H54 (cell line): Measurements from ENCODE around the gene CD151.
A peak's percentile ranks its signal among the peaks of the same experiment; 100 is the strongest.

Experiments used
- DNase-seq: peaks from one replicate; pipeline ENCODE4 v3.0.0; 2011; ENCODE audit warnings: low spot score, mixed read lengths; ENCODE audit not compliant: insufficient read length
- FAIRE-seq: peaks from 3 replicates; lab custom pipeline; 2011; peaks lifted over from hg19 to GRCh38; lab: Jason Lieb, UNC
- POLR2A ChIP-seq: IDR thresholded peaks from 2 replicates; pipeline ENCODE4 v1.6.1; 2011; ENCODE audit warnings: low read depth, mild to moderate bottlenecking, low read length

CD151 gene

DNA sequence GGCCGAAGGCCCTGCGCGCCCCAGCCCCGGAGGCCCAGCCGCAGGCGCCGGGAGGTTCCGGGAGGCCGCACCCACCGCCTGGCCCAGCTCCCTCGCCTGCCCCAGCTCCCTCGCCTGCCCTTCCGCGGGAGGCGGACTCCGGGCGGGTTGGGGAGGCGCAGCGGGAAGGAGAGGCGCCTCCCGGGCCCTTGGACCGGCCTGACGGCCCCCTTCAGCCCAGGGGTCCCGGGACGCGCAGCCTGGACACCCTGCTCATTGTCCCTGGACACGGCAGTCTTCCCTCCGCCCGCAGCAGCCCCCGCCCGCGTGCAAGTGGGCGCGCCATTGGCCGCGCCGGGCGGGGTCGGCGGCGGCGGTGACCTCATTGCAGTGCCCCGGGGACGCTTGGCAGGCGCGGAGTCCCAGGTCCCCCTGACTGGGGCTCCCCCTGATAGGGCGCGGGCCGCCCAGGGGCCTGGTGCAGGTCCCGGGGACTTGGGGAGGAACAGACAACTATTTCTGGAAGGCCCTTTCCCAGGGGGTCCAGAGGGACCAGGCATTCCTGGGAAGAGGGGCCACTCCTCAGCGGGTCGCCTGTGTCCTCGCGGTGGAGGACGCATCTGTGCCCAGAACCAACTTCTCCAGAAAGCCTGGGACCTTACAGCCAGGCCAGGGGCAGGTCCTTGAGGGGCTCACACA is 501 bp downstream of the CD151 start:
- FAIRE-seq = no peak
- no peak for DNase-seq

DNA sequence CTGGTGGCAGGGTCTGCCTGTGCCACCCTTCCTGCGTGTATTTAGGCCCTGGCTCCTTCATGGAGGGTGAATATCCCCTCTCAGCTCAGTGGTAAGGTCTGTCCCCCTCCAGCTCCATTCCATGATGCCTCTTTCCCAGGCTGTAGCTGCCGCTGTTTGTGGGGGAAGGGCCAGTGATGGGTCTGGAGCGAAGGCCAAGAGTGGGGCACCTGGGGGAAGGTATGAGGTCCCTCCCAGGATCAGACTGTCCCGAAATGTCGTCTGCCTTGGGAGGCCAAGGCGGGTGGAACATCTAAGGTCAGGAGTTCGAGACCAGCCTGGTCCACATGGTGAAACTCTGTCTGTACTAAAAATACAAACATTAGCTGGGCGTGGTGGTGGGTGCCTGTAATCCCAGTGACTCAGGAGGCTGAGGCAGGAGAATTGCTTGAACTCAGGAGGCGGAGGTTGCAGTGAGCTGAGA is 1.1 kb downstream of the CD151 start:
- DNase-seq = no peak
- no peak for FAIRE-seq
- no peak for TF ChIP-seq POLR2A

More for the DNA sequence above, 501 bp downstream of the CD151 start:
- peak; percentile 20; the same call in 1 of the 2 replicates for TF ChIP-seq POLR2A

DNA sequence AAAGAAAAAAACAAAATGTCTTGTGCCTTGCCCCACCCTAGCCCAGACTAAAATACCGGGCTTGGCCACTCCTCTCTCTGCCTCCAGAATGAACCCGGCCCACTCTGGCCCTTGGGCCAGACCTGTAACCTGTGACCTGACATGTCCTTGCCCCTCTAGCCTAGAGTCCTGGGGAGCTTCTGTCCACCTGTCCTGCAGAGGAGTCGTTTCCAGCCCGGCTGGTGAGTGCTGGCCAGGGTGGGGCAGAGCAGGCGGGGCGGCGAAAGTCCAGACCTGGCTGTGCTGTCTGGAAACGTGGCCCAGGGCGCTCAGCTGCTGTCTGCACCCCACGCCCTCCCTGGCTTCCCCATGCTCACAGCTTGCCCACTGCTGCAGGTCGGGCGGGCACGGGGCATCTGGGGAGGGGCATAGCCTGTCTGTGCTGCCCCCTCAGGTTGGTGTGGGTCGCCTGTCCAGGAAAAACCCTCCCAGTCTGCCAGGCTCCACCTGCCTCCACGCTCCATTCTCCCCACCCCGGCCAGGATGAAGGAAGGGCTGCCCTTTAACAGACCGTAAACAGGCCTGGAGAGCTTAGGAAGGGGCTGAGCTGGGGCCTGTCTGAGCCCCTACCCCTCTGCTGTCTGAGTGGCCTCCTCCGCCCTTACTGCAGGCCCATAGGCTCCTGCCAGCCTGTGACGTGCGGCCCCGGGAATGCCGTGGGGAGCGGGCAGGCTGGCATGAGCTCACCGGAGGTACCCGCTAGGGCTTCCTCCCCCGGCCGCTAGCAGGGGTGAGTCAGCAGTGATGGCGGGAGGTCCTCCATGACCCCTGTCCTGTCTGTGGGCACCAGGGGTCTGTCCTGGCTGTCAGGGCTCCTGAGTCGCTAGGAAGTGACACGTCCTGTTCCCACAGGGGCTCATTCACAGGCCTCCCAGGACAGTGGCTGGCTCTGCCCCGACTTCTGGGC is 1.9 kb downstream of the CD151 start:
- no peak for FAIRE-seq
- peak; percentile 94 for DNase-seq
- TF ChIP-seq POLR2A = peak; percentile 29; the same call in 1 of the 2 replicates

DNA sequence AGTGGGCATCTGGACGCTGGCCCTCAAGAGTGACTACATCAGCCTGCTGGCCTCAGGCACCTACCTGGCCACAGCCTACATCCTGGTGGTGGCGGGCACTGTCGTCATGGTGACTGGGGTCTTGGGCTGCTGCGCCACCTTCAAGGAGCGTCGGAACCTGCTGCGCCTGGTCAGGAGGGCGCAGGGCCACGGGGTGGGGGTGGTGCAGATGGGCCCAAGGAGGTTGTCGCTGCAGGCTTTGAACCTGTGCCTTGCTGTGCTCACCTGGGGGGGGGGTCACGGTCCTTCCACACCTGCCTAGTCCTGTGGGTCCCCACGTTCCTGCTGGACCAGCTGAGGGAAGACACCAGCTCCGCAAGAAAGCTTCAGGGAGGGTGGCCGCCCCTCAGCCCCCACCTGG is 3.5 kb downstream of the CD151 start:
- FAIRE-seq = no peak
- TF ChIP-seq POLR2A = no peak
- DNase-seq = no peak

DNA sequence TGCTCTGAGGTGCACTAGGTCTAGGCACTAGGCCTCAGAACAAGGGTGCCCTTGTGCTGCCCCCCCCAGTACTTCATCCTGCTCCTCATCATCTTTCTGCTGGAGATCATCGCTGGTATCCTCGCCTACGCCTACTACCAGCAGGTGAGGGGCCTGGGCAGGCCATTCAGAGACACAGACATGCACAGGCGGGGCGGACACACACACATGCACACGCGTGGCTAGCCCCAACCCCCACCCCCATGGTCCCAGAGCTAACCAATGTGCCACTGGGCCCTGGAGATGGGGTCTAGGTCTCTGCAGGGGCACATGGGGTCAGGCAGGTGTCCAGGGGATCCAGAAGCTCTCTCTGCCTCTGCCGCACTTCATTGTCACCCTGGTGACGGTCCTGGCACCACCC is 3.9 kb downstream of the CD151 start:
- no peak for DNase-seq
- FAIRE-seq = no peak
- no peak for TF ChIP-seq POLR2A

DNA sequence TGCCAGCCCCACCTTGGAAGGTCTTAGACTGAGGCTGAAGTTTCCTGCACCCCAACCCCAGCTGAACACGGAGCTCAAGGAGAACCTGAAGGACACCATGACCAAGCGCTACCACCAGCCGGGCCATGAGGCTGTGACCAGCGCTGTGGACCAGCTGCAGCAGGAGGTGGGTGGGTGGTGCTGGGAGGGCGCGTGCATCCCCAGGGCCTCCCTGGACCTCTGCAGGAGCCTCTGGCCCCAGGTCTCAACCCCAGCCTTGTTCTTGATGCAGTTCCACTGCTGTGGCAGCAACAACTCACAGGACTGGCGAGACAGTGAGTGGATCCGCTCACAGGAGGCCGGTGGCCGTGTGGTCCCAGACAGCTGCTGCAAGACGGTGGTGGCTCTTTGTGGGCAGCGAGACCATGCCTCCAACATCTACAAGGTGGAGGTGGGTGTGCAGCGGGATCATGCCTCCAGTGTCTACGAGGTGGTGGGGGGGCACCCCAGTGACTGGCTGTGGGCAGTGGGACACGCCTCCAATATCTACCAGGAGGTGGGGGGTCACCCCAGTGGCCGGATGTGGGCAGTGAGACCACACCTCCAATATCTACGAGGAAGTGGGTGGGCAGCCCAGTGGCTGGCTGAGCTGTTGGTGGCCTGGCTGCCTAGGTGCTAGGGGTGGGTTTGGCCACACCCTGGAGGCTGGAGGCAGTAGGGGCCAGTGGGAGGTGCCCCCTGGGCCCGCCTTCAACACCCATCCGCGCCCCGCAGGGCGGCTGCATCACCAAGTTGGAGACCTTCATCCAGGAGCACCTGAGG is 4.6 kb downstream of the CD151 start:
- no peak for TF ChIP-seq POLR2A
- DNase-seq (no peak), FAIRE-seq (no peak)

DNA sequence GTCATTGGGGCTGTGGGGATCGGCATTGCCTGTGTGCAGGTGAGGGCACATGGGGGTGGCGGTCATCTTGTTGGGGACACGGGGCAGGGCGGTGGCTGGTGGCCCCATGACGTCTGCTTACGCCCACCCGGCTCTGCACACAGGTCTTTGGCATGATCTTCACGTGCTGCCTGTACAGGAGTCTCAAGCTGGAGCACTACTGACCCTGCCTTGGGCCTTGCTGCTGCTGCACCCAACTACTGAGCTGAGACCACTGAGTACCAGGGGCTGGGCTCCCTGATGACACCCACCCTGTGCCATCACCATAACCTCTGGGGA is 5.2 kb downstream of the CD151 start:
- no peak for FAIRE-seq
- no peak for DNase-seq
- TF ChIP-seq POLR2A = no peak

DNA sequence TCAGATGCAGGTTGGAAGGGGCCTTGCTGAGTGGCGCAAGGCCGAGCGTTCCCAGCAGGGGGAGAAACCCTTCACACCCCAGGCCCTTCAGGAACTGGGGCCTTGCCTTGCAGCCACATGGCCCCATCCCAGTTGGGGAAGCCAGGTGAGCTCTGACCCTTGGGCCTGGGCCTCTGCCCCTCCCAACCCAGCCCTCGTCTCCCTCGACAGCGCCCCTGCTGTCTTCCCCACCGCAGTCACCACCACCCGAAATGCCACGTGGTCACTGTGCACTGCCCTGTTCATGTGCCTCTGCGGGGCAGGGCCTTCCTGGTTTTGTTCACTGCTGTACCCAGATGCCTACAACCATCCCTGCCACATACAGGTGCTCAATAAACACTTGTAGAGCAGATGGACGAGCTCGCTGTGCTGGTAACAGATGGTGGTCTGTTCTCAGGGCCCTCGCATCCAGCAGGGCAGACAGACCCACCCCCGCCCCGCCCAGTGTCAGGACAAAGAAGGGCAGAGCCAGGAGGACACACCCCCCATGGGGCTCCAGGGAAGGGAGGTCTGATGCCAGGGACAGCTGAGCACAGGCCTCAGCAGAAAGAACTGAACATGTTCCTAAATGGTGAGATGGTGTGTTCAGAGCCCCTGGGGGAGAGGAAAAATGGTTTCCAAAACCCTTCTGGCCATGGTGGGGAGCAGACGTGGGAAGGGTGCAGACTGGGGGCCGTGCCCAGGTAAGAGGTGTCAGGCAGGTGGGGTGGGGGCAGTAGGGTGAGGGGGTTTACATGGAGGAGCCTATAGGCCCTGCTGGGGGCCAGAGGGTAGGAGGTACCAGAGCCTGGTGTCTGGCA is 5.9 kb downstream of the CD151 start:
- FAIRE-seq (no peak), DNase-seq (peak; percentile 71)
- peak; percentile 5; the same call in 1 of the 2 replicates for TF ChIP-seq POLR2A

DNA sequence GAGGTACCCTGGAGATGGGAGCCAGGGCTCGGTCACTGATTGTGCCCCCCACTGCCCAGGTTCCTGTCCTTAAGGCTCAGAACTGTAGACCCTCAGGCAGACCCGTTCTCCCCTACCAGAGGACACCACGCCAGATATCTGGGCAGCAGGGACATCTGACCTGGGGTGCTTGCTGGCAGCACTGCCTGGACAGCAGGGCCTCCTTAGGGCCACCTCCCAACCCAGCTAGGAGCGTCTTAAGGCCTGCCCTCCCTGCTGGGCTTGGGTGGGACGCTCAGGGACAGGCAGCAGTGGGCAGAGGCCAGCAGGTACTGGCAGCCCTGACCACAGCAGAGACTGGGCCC is 6.5 kb downstream of the CD151 start:
- TF ChIP-seq POLR2A = 0 out of 2 replicates have a peak, but pooled peaks have one; percentile 6
- no peak for DNase-seq
- FAIRE-seq = no peak

DNA sequence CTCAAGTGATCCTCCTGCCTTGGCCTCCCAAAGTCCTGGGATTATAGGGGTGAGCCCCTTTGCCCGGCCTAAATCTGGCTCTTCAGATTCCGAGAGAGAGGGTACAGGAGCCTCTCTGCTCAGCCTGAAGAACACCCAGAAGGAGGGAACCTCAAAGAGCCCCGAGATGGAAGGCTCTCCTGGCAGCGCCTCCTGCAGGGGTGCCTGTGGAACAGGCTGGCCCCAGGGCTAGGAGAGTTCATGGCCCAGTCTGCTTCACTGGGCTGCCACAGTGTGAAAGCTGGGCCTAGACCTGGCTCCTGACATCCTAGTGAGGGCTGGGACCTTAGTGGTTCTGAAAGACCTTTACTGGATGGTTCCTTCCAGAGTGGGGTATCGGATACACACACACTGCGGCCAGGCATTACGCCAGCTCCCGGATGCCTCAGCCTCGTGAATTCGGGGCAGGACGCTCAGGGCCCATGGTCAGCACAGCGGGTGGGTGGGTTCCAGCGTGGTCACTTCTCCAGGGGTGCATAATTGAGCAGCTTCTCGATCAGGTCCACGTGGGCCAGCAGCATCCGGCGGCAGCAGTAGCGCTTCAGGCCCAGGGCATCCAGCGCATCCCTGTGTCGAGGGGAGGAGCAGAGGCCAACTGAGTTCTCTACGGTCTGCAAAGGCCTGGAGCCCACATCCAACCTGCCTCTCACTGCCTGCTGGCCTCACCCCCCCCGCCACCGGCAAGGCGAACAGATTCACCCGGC is 7.3 kb downstream of the CD151 start:
- DNase-seq = no peak
- no peak for FAIRE-seq
- TF ChIP-seq POLR2A = no peak

DNA sequence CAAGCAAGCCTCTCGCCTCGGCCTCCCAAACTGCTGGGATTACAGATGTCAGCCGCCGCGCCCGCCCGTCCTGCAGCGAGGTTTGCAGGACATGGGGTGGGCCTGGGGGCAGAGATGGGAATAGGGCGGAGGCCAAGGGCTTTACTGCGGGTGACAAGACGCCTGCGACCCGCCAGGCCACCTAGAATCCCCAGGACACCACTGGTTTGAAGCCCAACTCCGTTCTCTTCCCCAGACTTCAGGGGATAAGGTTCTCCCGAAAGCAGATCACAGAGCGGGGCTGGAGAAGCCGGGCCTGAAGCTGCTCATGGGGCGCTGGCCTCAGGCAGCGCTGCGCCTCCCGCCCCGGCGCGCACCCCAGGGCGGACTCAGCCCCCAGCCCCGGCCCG is 9.2 kb downstream of the CD151 start:
- no peak for DNase-seq
- no peak for TF ChIP-seq POLR2A
- FAIRE-seq = no peak

DNA sequence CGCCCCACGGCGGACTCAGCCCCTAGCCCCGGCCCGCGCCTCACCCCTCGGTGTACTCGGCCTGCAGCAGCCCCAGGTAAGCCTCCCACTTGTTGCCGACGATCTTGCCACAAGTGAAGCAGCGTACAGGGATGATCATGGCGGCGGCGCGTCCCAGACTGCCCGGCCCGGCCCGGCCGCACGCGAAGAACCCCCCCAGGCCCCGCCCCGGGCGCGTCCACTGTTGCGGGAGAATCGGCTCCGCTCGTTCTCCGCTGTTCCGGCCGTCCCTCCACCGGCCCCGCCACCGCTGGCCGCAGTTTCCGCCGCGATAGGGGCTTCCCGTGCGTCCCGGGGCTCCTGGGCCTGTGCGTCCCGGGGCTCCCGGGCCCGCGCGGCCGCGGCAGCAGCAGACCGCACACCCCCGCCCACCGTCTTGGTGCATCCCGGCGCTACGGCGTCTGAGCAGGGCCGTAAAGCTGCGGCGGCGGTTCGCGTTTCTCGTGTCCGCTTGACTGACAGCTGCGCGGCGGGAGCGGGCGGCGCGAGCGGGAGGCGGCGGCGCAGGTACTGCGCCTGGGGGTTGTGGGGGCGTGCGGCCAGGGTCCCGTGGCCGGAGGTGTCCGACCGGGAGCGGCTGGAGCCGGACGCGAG is 9.7 kb downstream of the CD151 start, which contains the start of the genes POLR2L and TSPAN4:
TSS of gene POLR2L (minus strand) at position 160 of the 633 bp plus-strand sequence. CDS start at position 139, 21 bp downstream.
TSS of gene TSPAN4 (plus strand) at position 483 of the 633 bp plus-strand sequence. CDS start 7,453 bp downstream, outside the sequence.
- DNase-seq (no peak), FAIRE-seq (no peak)
- TF ChIP-seq POLR2A = peak; percentile 99
